Endothelial cell of umbilical vein (primary cell): ENCODE results near the gene AIF1L. TPM values are rescaled to one million over a fixed set of nuclear protein-coding genes. Genes with fewer than 3 reads are reported as not detected.

Source experiments
- BruUV-seq: library from RNA; stranded (reverse); fragments of 400-500 nt; replicated peaks from 2 replicates; lab custom pipeline; 2021; lab: Mats Ljungman, UMichigan
- CTCF ChIA-PET: fragments of 300-600, 350-600 bp; sonication (Branson Sonifier 250); formaldehyde crosslinking; loops from one replicate; lab custom pipeline; 2021; ENCODE audit warnings: antibody characterized with exemption, inconsistent platforms; lab: Charles Lee
- POLR2A ChIA-PET: fragments of 300-600, 350-600 bp; sonication (Branson Sonifier 250); formaldehyde crosslinking; loops from one replicate; lab custom pipeline; 2021; ENCODE audit warnings: antibody characterized with exemption, inconsistent platforms; lab: Charles Lee
- DNase-seq: peaks from one replicate; pipeline ENCODE4 v3.0.0-alpha.2; 2011; ENCODE audit warnings: low read depth, low spot score
- FAIRE-seq: peaks from 2 replicates; lab custom pipeline; 2011; peaks lifted over from hg19 to GRCh38; lab: Jason Lieb, UNC
- H2AFZ ChIP-seq: 2 replicates; pipeline ENCODE4 v1.6.0; 2012; ENCODE audit warnings: low read depth, low read length, control low read depth, inconsistent platforms
- H3K27ac ChIP-seq: 2 replicates; pipeline ENCODE4 v1.5.1; 2011; ENCODE audit warnings: low read depth, mild to moderate bottlenecking, control low read depth, low read length, moderate library complexity; ENCODE audit not compliant: insufficient read depth
- H3K27me3 ChIP-seq, 2 experiments: 2 replicates each; pipeline versions ENCODE4 v1.6.0 to v1.6.1; 2011; ENCODE audit warnings: low read length in 2 of 2, mixed read lengths in 1 of 2; ENCODE audit not compliant: control insufficient read depth in 2 of 2, insufficient read depth in 2 of 2
- H3K36me3 ChIP-seq, 2 experiments: 2 replicates in 1 of 2; 3 replicates in 1 of 2; pipeline ENCODE4 v1.5.1; 2011; ENCODE audit warnings: low read length in 2 of 2, mild to moderate bottlenecking in 1 of 2, moderate library complexity in 1 of 2; ENCODE audit not compliant: control insufficient read depth in 2 of 2, insufficient read depth in 2 of 2; ENCODE audit errors: extremely low read depth in 1 of 2
- H3K4me1 ChIP-seq: 3 replicates; pipeline ENCODE4 v1.5.1; 2011; ENCODE audit warnings: mild to moderate bottlenecking, low read length; ENCODE audit not compliant: control insufficient read depth, insufficient read depth; ENCODE audit errors: extremely low read depth
- H3K4me2 ChIP-seq: 2 replicates; pipeline ENCODE4 v1.6.1; 2011; ENCODE audit warnings: low read length, control low read depth, mixed read lengths; ENCODE audit not compliant: insufficient read depth
- H3K4me3 ChIP-seq, 3 experiments: fragments of 200-600 bp in 1 of 3; sonication (generic), shearing (Covaris generic) in 1 of 3; replicated peaks in 1 of 3; 2 replicates each; pipeline ENCODE4 v1.5.1; 2011 to 2016; ENCODE audit warnings: control low read depth in 3 of 3, low read length in 3 of 3, mild to moderate bottlenecking in 2 of 3, inconsistent platforms in 1 of 3, low read depth in 1 of 3, moderate library complexity in 1 of 3; ENCODE audit not compliant: insufficient read depth in 1 of 3
- H3K79me2 ChIP-seq: 2 replicates; pipeline ENCODE4 v1.6.0; 2012; ENCODE audit warnings: low read length, inconsistent platforms; ENCODE audit not compliant: control insufficient read depth, insufficient read depth
- H3K9ac ChIP-seq: replicated peaks from 2 replicates; pipeline ENCODE3; 2011; ENCODE audit warnings: low read length, control low read depth; ENCODE audit not compliant: insufficient read depth; ENCODE audit errors: extremely low read depth
- H3K9me1 ChIP-seq: replicated peaks from 3 replicates; pipeline ENCODE4 v1.6.0; 2011; ENCODE audit warnings: mild to moderate bottlenecking, low read length; ENCODE audit not compliant: control insufficient read depth, insufficient read depth; ENCODE audit errors: extremely low read depth
- H3K9me3 ChIP-seq: replicated peaks from 2 replicates; pipeline ENCODE4 v1.5.1; 2012; ENCODE audit warnings: low read length, inconsistent platforms; ENCODE audit not compliant: control insufficient read depth, insufficient read depth
- H4K20me1 ChIP-seq: replicated peaks from 2 replicates; pipeline ENCODE3; 2011; ENCODE audit warnings: mild to moderate bottlenecking, low read length; ENCODE audit not compliant: control insufficient read depth, insufficient read depth; ENCODE audit errors: extremely low read depth
- EZH2 ChIP-seq: IDR thresholded peaks from 2 replicates; pipeline ENCODE4 v1.6.1; 2012; ENCODE audit warnings: borderline replicate concordance, low read depth, mild to moderate bottlenecking, moderate library complexity, low read length, inconsistent platforms; ENCODE audit not compliant: severe bottlenecking
- FOS ChIP-seq: IDR thresholded peaks from 2 replicates; pipeline ENCODE4 v1.6.1; 2011; ENCODE audit warnings: mild to moderate bottlenecking, low read length, moderate library complexity, borderline replicate concordance; ENCODE audit not compliant: insufficient read depth
- GATA2 ChIP-seq: IDR thresholded peaks from 2 replicates; pipeline ENCODE4 v1.7.0; 2011; ENCODE audit warnings: low read depth, mild to moderate bottlenecking, moderate library complexity, mixed read lengths, low read length; ENCODE audit not compliant: insufficient read length, insufficient read depth
- JUN ChIP-seq: IDR thresholded peaks from 2 replicates; pipeline ENCODE4 v1.6.1; 2011; ENCODE audit warnings: borderline replicate concordance, low read depth; ENCODE audit not compliant: insufficient read length, insufficient read depth
- MYC ChIP-seq: IDR thresholded peaks from one replicate; pipeline ENCODE4 v1.6.1; 2011; ENCODE audit warnings: mild to moderate bottlenecking, low read depth, low read length
- POLR2A ChIP-seq: IDR thresholded peaks from 2 replicates; pipeline ENCODE4 v1.6.1; 2012; ENCODE audit warnings: low read depth, mild to moderate bottlenecking, control low read depth, low read length
- POLR2AphosphoS5 ChIP-seq: IDR thresholded peaks from 2 replicates; pipeline ENCODE4 v1.6.1; 2012; ENCODE audit warnings: low read depth, mild to moderate bottlenecking, control low read depth, low read length, moderate library complexity; ENCODE audit not compliant: insufficient read depth
- dilution Hi-C: fragments of 300-500 bp; cut with MboI; formaldehyde crosslinking; loops from one replicate; pipeline ENCODE4 v1.15.0; 2019; ENCODE audit warnings: low sequenced_read_pairs; ENCODE audit not compliant: extremely low pct_ligation_motif_present
- intact Hi-C: fragments of 100-400 bp; cut with micrococcal nuclease; formaldehyde crosslinking; loops from one replicate; pipeline ENCODE4 v1.10.0; 2022
- polyA plus RNA-seq, 4 experiments: library from polyadenylated mRNA; depleted of rRNA in 3 of 4; stranded (reverse) in 3 of 4; unstranded in 1 of 4; fragments of >200 nt; gene quantifications; 2 replicates each; pipeline versions ENCODE4 v1.2.1 to v1.2.3, GENCODE V29; 2011 to 2012; ENCODE audit warnings: missing spikeins in 1 of 4
- total RNA-seq: library from RNA; stranded (reverse); gene quantifications from 2 replicates; pipeline ENCODE4 v1.2.3, GENCODE V29; 2021
- TF ChIP-seq, protein P1 (sequence below): IDR thresholded peaks from 2 replicates; pipeline ENCODE4 v1.6.1; 2011; ENCODE audit not compliant: insufficient read depth, insufficient read length
- TF ChIP-seq, protein P2 (sequence below), 2 donors: IDR thresholded peaks; 1 replicate in 1 of 2; 2 replicates in 1 of 2; pipeline ENCODE4 v1.5.1; 2011; ENCODE audit warnings: low read length in 2 of 2, mild to moderate bottlenecking in 2 of 2, moderate library complexity in 2 of 2, control low read depth in 1 of 2, inconsistent platforms in 1 of 2, low read depth in 1 of 2; ENCODE audit not compliant: insufficient read depth in 1 of 2; ENCODE audit errors: extremely low read depth in 1 of 2

AIF1L gene
- total and polyA plus RNA-seq, 2 donors (not counting 3 experiments of a cell fraction or from before 2014, with no cell fraction given), result 17.8 to 39.7 TPM

DNA sequence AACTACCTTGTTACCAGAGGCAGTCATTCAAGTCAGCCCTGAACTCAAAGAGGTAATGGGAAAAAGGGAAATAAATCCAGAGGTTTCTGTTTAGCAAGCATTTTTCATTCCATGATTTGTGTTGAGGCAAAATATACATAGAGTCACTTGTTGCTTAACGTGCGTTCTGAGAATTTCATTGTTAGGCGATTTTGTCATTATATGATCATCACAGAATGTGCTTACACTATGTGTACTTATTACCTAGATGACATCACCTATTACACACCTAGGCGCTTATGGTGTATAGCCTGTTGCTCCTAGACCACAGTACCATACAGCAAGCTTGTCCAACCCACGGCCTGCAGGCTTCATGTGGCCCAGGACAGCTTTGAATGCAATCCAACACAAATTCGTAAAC lies 65.3 kb downstream of the AIF1L start:
- intact Hi-C loops, result no loop called here
- ChIA-PET CTCF (interaction anchor here (1.1 to 2.1 kb wide), 4 partner anchors 9 to 175 kb away, joined by 3 to 16 read pairs (median 12); no protein-coding TSS in a partner anchor), POLR2A (no interaction called here)
- DNase-seq (no peak), FAIRE-seq (peak; percentile 42)
- dilution Hi-C loops, result no loop called here
- H3K9me3 ChIP-seq, result no peaks in the 10 kb centered on the region
- TF ChIP-seq GATA2, result no peak
- H3K9ac ChIP-seq, result no peak overlapping the region
- H3K27me3 ChIP-seq, result no peaks in the 10 kb centered on the region
- no peaks in the 10 kb centered on the region for H3K4me1 ChIP-seq
- no peak overlapping the region for H3K27ac ChIP-seq
- no peak overlapping the region for H2AFZ ChIP-seq
- H3K79me2 ChIP-seq, result no peaks in the 10 kb centered on the region
- H3K4me3 ChIP-seq, result no peak overlapping the region
- no peaks in the 10 kb centered on the region for H3K9me1 ChIP-seq
- no peak overlapping the region for H3K4me2 ChIP-seq
- H3K36me3 ChIP-seq, result peaks cover 14 to 18% of the 10 kb centered on the region in 2 experiments
- BruUV-seq, result no TSS peak
- H4K20me1 ChIP-seq, result no peaks in the 10 kb centered on the region

DNA sequence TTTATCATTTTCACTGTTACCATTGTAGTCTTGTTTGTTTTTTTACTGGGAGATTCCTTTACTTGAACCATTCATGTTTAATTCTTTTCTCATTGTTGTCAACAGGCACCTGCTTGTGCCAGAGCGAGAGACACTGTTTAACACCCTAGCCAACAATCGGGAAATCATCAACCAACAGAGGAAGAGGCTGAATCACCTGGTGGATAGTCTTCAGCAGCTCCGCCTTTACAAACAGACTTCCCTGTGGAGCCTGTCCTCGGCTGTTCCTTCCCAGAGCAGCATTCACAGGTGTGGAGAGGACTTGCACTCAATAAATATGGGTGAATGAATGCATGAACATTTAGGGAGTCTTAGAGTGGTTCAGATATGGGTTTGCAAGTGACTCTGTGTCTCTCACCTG lies 66.6 kb downstream of the AIF1L start:
- DNase-seq (no peak), FAIRE-seq (no peak)
- TF ChIP-seq EZH2 (no peak), JUN (no peak), GATA2 (no peak), MYC (no peak), POLR2AphosphoS5 (no peak), POLR2A (no peak), FOS (no peak)
- TF ChIP-seq, protein P1, sequence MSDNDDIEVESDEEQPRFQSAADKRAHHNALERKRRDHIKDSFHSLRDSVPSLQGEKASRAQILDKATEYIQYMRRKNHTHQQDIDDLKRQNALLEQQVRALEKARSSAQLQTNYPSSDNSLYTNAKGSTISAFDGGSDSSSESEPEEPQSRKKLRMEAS, result no peak
- TF ChIP-seq, protein P2, sequence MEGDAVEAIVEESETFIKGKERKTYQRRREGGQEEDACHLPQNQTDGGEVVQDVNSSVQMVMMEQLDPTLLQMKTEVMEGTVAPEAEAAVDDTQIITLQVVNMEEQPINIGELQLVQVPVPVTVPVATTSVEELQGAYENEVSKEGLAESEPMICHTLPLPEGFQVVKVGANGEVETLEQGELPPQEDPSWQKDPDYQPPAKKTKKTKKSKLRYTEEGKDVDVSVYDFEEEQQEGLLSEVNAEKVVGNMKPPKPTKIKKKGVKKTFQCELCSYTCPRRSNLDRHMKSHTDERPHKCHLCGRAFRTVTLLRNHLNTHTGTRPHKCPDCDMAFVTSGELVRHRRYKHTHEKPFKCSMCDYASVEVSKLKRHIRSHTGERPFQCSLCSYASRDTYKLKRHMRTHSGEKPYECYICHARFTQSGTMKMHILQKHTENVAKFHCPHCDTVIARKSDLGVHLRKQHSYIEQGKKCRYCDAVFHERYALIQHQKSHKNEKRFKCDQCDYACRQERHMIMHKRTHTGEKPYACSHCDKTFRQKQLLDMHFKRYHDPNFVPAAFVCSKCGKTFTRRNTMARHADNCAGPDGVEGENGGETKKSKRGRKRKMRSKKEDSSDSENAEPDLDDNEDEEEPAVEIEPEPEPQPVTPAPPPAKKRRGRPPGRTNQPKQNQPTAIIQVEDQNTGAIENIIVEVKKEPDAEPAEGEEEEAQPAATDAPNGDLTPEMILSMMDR (IDR thresholded peaks at IDR 0.05; ENCODE audit: extremely low read depth in 1 of 2, insufficient read depth in 1 of 2, low read depth in 1 of 2, low read length in 2 of 2), result no peak
- intact Hi-C loops, result no loop called here
- ChIA-PET POLR2A (no interaction called here), CTCF (interaction anchor here (1.8 to 2.1 kb wide), 3 partner anchors 11 to 173 kb away, joined by 9 to 16 read pairs (median 15); no protein-coding TSS in a partner anchor)
- Histone ChIP-seq H2AFZ (no peak overlapping the region), H3K27me3 (no peaks in the 10 kb centered on the region), H3K9me3 (no peaks in the 10 kb centered on the region), H3K4me2 (no peak overlapping the region), H3K9ac (no peak overlapping the region), H3K4me3 (no peak overlapping the region), H3K27ac (no peak overlapping the region), H4K20me1 (no peaks in the 10 kb centered on the region), H3K4me1 (no peaks in the 10 kb centered on the region), H3K9me1 (no peaks in the 10 kb centered on the region), H3K36me3 (peaks cover 12 to 18% of the 10 kb centered on the region in 2 experiments), H3K79me2 (peaks cover 3% of the 10 kb centered on the region)
- BruUV-seq, result no TSS peak
- dilution Hi-C loops, result no loop called here
